Nephron progenitor cell (in vitro differentiated cells): ENCODE results near the gene BCL7B.

Source experiments
- DNase-seq: peaks from one replicate; pipeline ENCODE4 v3.0.0; 2021
- H3K27ac Mint-ChIP-seq: 2 replicates; pipeline ENCODE4 v1.8.0; 2021; ENCODE audit warnings: mild to moderate bottlenecking, moderate library complexity, mixed read lengths
- H3K27me3 Mint-ChIP-seq: 2 replicates; pipeline ENCODE4 v1.8.0; 2021; ENCODE audit warnings: mild to moderate bottlenecking, low read depth, mixed read lengths; ENCODE audit not compliant: poor library complexity
- H3K36me3 Mint-ChIP-seq: 2 replicates; pipeline ENCODE4 v1.8.0; 2021; ENCODE audit warnings: low read depth, mixed read lengths
- H3K4me1 Mint-ChIP-seq: 2 replicates; pipeline ENCODE4 v1.8.0; 2021; ENCODE audit warnings: mixed read lengths
- H3K4me3 Mint-ChIP-seq: 2 replicates; pipeline ENCODE4 v1.8.0; 2021; ENCODE audit warnings: mild to moderate bottlenecking, moderate library complexity, mixed read lengths
- H3K9me3 Mint-ChIP-seq: 2 replicates; pipeline ENCODE4 v1.8.0; 2021; ENCODE audit warnings: mild to moderate bottlenecking, moderate library complexity, mixed read lengths
- TF ChIP-seq, protein P1 (sequence below): fragments of 200-600 bp; sonication (generic); IDR thresholded peaks from 2 replicates; pipeline ENCODE4 v1.5.0; 2021; ENCODE audit warnings: antibody characterized with exemption

BCL7B gene

DNA sequence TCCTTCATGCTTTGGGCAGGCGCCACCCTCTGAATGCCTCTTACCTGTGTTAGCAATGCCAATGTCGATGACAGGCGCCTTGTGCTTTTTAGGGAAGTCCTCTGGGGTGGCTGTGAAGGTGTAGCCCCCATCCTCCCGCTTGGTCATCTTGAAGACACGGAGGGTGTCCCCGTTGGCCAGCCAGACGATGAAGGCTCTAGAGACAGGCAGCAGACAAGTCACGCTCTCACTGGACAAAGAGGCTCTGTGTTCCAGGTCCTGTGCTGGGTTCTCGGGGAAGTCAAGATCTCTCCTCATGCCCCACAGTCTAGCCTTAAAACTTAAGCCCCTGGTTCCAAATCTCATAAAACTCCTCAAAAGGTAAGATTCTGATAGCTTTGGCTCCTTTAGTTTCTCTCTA, 15.8 kb upstream of the BCL7B start:
- peaks cover 39% of the 10 kb centered on the region for H3K4me1 Mint-ChIP-seq
- H3K9me3 Mint-ChIP-seq: no peaks in the 10 kb centered on the region
- no peak overlapping the region for H3K27ac Mint-ChIP-seq
- peaks cover 55% of the 10 kb centered on the region for H3K36me3 Mint-ChIP-seq
- TF ChIP-seq, protein P1, sequence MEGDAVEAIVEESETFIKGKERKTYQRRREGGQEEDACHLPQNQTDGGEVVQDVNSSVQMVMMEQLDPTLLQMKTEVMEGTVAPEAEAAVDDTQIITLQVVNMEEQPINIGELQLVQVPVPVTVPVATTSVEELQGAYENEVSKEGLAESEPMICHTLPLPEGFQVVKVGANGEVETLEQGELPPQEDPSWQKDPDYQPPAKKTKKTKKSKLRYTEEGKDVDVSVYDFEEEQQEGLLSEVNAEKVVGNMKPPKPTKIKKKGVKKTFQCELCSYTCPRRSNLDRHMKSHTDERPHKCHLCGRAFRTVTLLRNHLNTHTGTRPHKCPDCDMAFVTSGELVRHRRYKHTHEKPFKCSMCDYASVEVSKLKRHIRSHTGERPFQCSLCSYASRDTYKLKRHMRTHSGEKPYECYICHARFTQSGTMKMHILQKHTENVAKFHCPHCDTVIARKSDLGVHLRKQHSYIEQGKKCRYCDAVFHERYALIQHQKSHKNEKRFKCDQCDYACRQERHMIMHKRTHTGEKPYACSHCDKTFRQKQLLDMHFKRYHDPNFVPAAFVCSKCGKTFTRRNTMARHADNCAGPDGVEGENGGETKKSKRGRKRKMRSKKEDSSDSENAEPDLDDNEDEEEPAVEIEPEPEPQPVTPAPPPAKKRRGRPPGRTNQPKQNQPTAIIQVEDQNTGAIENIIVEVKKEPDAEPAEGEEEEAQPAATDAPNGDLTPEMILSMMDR: no peak
- no peak for DNase-seq
- H3K27me3 Mint-ChIP-seq: no peaks in the 10 kb centered on the region
- no peak overlapping the region for H3K4me3 Mint-ChIP-seq

- no peak for DNase-seq
- TF ChIP-seq, protein P1: no peak
- Mint-ChIP-seq H3K36me3 (peaks cover 55% of the 10 kb centered on the region), H3K27me3 (no peaks in the 10 kb centered on the region), H3K27ac (peak overlapping the region; percentile 9), H3K4me1 (peaks cover 36% of the 10 kb centered on the region), H3K9me3 (no peaks in the 10 kb centered on the region), H3K4me3 (no peak overlapping the region)
These were observed 15.3 kb upstream of the BCL7B start for GRCh38 chr7:73572767-73573186.

GRCh38 chr7:73570977-73571376, 13.5 kb upstream of the BCL7B start:
- H3K27me3 Mint-ChIP-seq: no peaks in the 10 kb centered on the region
- TF ChIP-seq, protein P1: no peak
- H3K4me3 Mint-ChIP-seq: no peak overlapping the region
- DNase-seq: no peak
- peaks cover 19% of the 10 kb centered on the region for H3K4me1 Mint-ChIP-seq
- H3K27ac Mint-ChIP-seq: no peak overlapping the region
- peaks cover 49% of the 10 kb centered on the region for H3K36me3 Mint-ChIP-seq
- no peaks in the 10 kb centered on the region for H3K9me3 Mint-ChIP-seq

GRCh38 chr7:73570521-73570920, 13.0 kb upstream of the BCL7B start:
- H3K27ac Mint-ChIP-seq: no peak overlapping the region
- peaks cover 49% of the 10 kb centered on the region for H3K36me3 Mint-ChIP-seq

GRCh38 chr7:73569042-73569608, 11.6 kb upstream of the BCL7B start:
- H3K4me3 Mint-ChIP-seq: no peak overlapping the region
- no peaks in the 10 kb centered on the region for H3K27me3 Mint-ChIP-seq
- TF ChIP-seq, protein P1: no peak
- H3K36me3 Mint-ChIP-seq: peaks cover 43% of the 10 kb centered on the region
- H3K9me3 Mint-ChIP-seq: no peaks in the 10 kb centered on the region
- H3K27ac Mint-ChIP-seq: peak overlapping the region; percentile 18
- no peak for DNase-seq
- H3K4me1 Mint-ChIP-seq: peaks cover 20% of the 10 kb centered on the region

More at GRCh38 chr7:73570521-73570920, 13.0 kb upstream of the BCL7B start:
- TF ChIP-seq, protein P1: no peak
- Mint-ChIP-seq H3K27me3 (no peaks in the 10 kb centered on the region), H3K9me3 (no peaks in the 10 kb centered on the region), H3K4me3 (no peak overlapping the region), H3K4me1 (peaks cover 19% of the 10 kb centered on the region)
- no peak for DNase-seq
